ENCODE data around the gene ATP6V0E2. TPM values are rescaled to one million over a fixed set of nuclear protein-coding genes. Genes with fewer than 3 reads are reported as not detected.
"Not testable (repeated sequence)": the region's sequence is repeated elsewhere in the genome, so short reads cannot be mapped to it uniquely, and the experiment has no call there.

Gene ATP6V0E2
- polyA plus RNA-seq, 2 donors = 5.3 to 9.8 TPM

GRCh38 chr7:149910219-149910618 lies 36.5 kb downstream of the ATP6V0E2 start:
- H3K4me3 ChIP-seq (ENCODE audit: low read depth in 1 of 2, low read length in 2 of 2); H3K27ac ChIP-seq (ENCODE audit: low read depth in 2 of 2, low read length in 1 of 2); H3K27me3 ChIP-seq (ENCODE audit: control insufficient read depth in 1 of 2, insufficient read depth in 2 of 2, low read length in 2 of 2); H3K4me1 ChIP-seq (ENCODE audit: control insufficient read depth in 2 of 2, insufficient read depth in 2 of 2, low read length in 1 of 2); H3K36me3 ChIP-seq (ENCODE audit: control insufficient read depth in 2 of 2, insufficient read depth in 2 of 2, low read length in 1 of 2); H3K9me3 ChIP-seq (ENCODE audit: control insufficient read depth in 2 of 2, insufficient read depth in 1 of 2, low read depth in 1 of 2, low read length in 1 of 2): not testable (repeated sequence)
- WGBS, 2 donors = 80 to 84% methylated on average over 6 to 7 of the region's 9 CpGs

- 81 to 83% methylated on average over 1 to 2 of the region's 4 CpGs for WGBS, 2 donors
- not testable (repeated sequence) for H3K27me3 ChIP-seq (ENCODE audit: control insufficient read depth in 1 of 2, insufficient read depth in 2 of 2, low read length in 2 of 2); H3K36me3 ChIP-seq (ENCODE audit: control insufficient read depth in 2 of 2, insufficient read depth in 2 of 2, low read length in 1 of 2); H3K27ac ChIP-seq (ENCODE audit: low read depth in 2 of 2, low read length in 1 of 2); H3K9me3 ChIP-seq (ENCODE audit: control insufficient read depth in 2 of 2, insufficient read depth in 1 of 2, low read depth in 1 of 2, low read length in 1 of 2); H3K4me1 ChIP-seq (ENCODE audit: control insufficient read depth in 2 of 2, insufficient read depth in 2 of 2, low read length in 1 of 2); H3K4me3 ChIP-seq (ENCODE audit: low read depth in 1 of 2, low read length in 2 of 2)
Observed at GRCh38 chr7:149912126-149912525, 38.4 kb downstream of the ATP6V0E2 start.

- not testable (repeated sequence) for H3K9me3 ChIP-seq (ENCODE audit: control insufficient read depth in 2 of 2, insufficient read depth in 1 of 2, low read depth in 1 of 2, low read length in 1 of 2); H3K4me1 ChIP-seq (ENCODE audit: control insufficient read depth in 2 of 2, insufficient read depth in 2 of 2, low read length in 1 of 2); H3K36me3 ChIP-seq (ENCODE audit: control insufficient read depth in 2 of 2, insufficient read depth in 2 of 2, low read length in 1 of 2); H3K27me3 ChIP-seq (ENCODE audit: control insufficient read depth in 1 of 2, insufficient read depth in 2 of 2, low read length in 2 of 2); H3K4me3 ChIP-seq (ENCODE audit: low read depth in 1 of 2, low read length in 2 of 2); H3K27ac ChIP-seq (ENCODE audit: low read depth in 2 of 2, low read length in 1 of 2)
- 53% methylated on average over 7 of the region's 7 CpGs for WGBS, 2 donors
Observed at GRCh38 chr7:149926414-149926813, 52.6 kb downstream of the ATP6V0E2 start.

Other genes with a start within 250 kb of the ATP6V0E2 start
- gene ZNF467, start 100.4 kb upstream of the ATP6V0E2 start, polyA plus RNA-seq = 1 to 10 TPM; 2.6 to 2.9 TPM
- 1 to 10 TPM; 3.9 to 8.4 TPM for gene ZNF862, start 35.6 kb upstream of the ATP6V0E2 start, polyA plus RNA-seq

Data from esophagus (tissue), 2 donors.